Superior temporal gyrus (tissue), 1 donor: ENCODE measurements around the gene WARS2.

Source experiments
- DNase-seq: peaks from one replicate; pipeline ENCODE4 v3.0.0-alpha.2; 2016; ENCODE audit errors: extremely low spot score

Gene WARS2

GRCh38 chr1:119083479-119083878 is 57.0 kb downstream of the WARS2 start:
- DNase-seq = no peak

GRCh38 chr1:119081700-119082099 is 58.8 kb downstream of the WARS2 start:
- no peak for DNase-seq

DNA sequence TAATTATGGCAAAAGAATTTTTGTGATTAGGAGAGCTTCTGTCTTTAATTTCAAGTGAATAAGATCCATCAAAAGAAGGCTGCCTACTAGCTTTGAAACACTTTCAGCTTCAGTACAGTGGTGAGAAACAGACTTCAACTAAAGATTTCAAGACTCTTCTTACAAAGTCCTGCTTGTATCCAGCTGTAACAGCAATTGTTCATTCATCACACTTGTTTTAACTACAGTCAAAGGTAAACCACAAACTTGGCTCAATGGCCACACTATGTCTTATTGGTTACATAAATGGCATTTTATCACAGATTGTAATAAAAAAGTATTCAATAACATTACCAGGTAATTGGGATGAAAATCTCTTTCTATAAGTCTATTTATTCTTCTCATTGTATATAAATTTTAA is 59.2 kb downstream of the WARS2 start:
- no peak for DNase-seq

GRCh38 chr1:119080586-119080985 is 59.9 kb downstream of the WARS2 start:
- DNase-seq = peak; percentile 13

GRCh38 chr1:119079881-119080280 is 60.6 kb downstream of the WARS2 start:
- DNase-seq = no peak

DNA sequence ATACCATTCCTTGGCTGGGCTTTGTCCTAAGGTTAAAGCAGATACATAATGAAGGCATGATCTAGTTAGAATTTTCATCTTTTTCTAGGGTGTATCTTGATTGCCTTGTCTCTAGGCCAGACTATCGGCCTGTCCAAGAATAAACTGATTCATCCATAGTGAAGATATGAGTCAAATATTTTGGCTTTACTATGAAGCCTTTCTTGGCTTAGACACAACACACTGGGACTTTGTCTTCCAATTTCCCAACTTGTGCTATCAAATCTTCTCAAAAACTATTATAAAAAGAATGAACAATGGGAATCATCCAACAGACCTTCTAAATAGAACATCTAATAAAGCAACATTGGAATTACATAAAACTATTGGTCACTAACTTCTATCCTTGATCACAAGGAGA is 64.8 kb downstream of the WARS2 start:
- DNase-seq = no peak

DNA sequence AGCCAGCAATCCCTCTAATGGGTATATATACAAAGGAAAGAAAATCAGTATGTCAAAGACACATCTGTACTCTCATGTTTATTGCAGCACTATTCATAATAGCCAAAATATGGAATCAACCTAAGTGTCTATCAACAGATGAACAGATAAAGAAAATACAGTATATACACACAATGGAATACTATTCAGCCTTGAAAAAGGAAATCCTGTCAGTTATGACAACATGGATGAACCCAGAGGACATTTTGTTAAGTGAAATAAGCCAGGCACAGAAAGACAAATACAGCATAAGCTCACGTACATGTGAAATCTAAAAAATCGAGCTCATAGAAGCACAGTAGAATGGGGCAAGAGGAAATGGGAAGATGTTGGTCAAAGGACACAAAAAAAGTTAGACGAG is 69.1 kb downstream of the WARS2 start:
- DNase-seq = no peak

GRCh38 chr1:119069682-119070081 is 70.8 kb downstream of the WARS2 start:
- DNase-seq = no peak

- DNase-seq = no peak
Measured at GRCh38 chr1:119068427-119068826, 72.0 kb downstream of the WARS2 start.

GRCh38 chr1:119061700-119062099 is 78.8 kb downstream of the WARS2 start:
- no peak for DNase-seq

- no peak for DNase-seq
Measured at GRCh38 chr1:119055568-119055967, 84.9 kb downstream of the WARS2 start.

GRCh38 chr1:119053917-119054316 is 86.5 kb downstream of the WARS2 start:
- no peak for DNase-seq

- DNase-seq = no peak
Measured at GRCh38 chr1:119052267-119052666, 88.2 kb downstream of the WARS2 start.

DNA sequence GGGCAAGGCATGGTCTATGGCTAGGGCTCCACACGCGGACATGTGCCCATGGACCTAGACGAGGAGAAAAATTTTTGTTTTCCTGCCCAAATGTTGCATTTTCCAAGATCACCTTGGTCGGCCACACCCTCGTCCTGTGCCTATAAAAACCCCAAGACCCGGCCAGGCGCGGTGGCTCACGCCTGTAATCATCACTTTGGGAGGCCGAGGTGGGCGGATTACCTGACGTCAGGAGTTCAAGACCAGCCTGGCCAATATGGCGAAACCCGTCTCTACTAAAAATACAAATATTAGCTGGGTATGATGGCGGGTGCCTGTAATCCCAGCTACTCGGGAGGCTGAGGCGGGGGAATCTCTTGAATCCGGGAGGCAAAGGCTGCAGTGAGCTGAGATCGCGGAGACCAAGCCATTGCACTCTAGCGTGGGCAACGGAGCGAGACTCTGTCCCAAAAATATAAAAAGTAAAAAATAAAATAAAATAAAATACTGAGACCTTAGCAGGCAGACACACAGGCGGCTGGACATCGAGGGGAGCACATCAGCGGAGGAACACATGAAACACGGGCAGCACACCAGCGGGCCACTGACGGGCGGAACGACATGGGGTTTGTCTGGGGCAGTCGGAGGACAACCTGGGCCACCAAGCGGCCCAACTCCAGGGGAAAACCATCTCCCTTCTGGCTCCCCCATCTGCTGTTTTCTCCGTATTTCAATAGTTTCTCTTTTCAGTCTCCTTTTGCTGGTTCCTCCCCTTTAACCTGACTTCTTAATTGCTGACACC is 91.6 kb downstream of the WARS2 start:
- no peak for DNase-seq

DNA sequence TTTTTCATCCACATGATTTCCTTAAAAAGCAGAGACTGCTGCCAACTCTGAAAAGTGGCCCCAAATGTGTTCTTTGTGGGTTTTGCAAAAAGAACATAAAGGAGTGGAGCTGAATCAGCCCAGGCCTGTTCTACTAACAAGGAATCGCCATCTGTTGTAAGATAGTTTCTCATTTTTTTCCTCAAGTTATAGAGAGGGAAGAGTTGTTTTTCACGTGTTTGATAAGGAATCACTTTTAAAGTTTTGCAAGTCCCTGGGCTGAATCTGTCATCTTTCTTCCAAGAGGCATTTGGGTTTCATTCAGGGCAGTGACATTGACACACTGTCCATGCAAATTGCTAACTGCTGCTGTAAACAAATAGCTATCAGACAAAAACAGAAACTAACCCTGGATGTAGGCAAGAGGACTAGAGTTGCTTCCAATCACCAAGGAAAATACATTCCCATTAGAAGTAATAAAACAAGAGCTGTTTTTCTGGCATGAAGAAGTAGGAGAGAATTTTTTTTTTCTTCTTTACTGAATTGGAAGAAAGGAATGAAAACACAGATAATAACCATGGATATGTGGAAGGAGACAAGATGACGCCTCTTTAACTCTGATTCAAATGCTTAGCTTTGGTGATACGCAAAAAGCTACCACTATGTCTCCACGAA is 93.5 kb downstream of the WARS2 start:
- peak; percentile 40 for DNase-seq

- DNase-seq = no peak
Measured at GRCh38 chr1:119046429-119046784, 94.0 kb downstream of the WARS2 start.

DNA sequence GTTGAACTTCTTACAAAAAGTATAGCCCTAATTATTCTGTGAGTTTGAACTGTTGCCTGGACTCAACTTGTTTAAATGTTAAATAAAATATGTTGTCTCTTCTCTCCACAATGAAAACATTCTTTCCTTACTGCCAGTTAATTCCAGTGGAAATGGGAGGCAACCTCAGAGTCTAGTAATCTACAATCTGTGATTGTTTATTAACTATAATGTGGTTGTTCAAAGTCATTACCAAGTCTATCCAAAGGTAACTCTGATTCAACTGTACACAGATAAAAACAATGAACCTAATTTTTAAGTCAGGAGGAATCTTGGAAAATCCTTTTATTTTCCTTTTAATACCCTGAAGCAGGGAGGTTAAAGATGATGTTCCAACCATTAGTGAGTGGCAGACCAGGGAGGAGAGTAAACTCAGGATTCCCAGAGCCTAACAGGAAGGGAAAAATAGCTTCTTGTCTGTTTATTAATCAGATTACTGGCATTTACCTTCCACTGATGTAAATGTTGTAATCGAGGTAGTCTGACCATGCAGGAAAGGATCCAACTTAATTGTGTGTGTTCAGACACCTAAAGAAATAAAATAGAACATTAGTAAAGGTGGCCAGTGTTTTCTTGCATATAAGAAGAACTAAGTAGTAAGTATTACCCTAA is 95.2 kb downstream of the WARS2 start:
- DNase-seq = no peak

DNA sequence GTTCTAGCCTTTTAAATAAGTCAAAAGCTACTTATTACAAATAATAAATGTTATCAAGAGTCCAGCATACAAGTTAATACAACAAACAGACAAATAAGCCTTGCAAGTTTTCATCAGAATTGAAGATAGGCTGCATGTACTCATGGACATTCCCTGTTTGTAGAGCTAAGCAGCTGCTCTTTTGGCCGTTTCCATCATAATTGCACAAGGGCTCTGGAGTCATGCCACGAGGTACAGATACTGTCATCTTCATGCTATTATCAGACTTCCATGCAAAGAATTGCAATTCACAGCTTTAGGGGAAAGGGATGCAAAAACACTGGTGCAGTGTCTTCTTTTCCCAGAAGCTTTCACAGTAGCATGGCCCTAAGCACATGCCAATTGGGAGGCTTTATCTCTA is 99.5 kb downstream of the WARS2 start:
- DNase-seq = no peak

DNA sequence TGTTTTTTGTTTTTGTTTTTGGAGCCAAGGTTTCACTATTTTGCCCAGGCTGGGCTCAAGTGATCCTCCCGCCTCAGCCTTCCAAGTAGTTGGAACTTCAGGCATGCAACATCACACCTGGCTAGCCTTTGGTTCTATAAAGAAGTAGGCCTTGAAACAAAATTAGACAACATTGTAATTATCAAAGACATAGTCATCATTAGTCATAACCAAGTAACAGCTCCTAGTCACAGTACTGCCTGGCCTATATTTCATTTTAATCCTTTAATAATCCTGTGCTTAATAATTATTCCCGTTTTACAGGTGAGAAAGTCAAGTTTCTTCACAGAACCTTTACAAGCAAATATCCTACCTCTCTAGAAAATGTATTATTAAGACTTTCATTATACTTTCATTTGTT is 100.0 kb downstream of the WARS2 start:
- no peak for DNase-seq

DNA sequence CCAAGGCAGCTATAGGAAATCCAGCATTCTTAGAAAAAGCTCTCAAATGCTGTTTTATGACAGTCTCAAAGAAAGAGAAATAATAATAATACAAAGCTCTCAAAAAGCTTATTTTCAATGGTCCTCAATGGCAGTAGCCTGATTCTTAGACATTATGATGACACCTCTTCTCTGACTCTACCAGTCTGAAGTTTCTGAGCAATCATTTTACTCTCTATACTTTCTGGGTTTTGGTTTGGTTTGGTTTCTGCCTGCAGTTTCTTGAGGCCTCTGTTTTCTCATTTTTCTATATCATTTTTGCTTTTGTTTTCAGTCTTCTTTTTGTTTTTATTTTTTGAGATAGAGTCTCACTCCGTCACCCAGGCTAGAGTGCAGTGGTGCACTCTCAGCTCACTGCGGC is 102.1 kb downstream of the WARS2 start:
- no peak for DNase-seq

DNA sequence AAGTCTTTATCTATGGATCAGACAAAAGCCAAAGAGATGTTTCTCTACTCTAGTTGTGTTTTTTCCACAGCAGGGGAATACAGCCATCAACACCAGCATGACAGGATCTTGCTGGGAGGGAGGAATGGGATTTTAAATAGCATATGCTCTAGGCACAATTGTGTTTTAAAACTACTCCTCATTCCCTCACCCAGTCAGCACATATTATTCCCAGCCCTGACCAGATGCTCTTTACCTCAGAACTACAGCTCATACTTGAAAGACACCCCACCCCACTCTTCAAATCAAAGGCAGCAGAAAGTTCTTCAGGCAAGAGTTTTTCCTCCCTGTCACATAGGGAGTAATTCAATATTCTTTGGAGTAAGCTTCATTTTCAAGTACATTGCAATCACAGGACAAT is 106.1 kb downstream of the WARS2 start:
- DNase-seq = no peak

- DNase-seq = no peak
Measured at GRCh38 chr1:119032986-119033385, 107.5 kb downstream of the WARS2 start.

DNA sequence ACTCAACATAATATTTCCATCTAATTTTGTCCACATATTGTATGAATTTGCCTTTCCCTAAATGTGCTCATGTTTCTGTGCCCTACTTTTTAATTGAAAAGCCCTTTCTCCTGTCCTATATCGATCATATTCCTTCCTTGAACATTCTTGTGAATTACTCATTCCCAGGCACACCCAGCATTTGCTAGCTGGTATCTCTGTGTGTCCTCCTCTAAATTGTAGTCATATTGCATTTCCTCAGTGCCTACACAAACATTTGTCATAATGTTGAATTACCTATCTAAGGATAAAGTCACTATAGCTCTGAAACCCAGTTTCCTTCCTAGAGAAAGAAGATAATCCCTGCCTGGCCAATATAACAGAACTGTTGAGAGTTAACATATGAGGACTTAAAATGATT is 112.7 kb downstream of the WARS2 start:
- DNase-seq = no peak
